ENCODE data around the gene PCDHA3. TPM values are rescaled to one million over a fixed set of nuclear protein-coding genes. Genes with fewer than 3 reads are reported as not detected.

Gene PCDHA3
- total RNA-seq: 0.32 and 0.37 TPM in 2 replicates
- long read RNA-seq: 0 reads

DNA sequence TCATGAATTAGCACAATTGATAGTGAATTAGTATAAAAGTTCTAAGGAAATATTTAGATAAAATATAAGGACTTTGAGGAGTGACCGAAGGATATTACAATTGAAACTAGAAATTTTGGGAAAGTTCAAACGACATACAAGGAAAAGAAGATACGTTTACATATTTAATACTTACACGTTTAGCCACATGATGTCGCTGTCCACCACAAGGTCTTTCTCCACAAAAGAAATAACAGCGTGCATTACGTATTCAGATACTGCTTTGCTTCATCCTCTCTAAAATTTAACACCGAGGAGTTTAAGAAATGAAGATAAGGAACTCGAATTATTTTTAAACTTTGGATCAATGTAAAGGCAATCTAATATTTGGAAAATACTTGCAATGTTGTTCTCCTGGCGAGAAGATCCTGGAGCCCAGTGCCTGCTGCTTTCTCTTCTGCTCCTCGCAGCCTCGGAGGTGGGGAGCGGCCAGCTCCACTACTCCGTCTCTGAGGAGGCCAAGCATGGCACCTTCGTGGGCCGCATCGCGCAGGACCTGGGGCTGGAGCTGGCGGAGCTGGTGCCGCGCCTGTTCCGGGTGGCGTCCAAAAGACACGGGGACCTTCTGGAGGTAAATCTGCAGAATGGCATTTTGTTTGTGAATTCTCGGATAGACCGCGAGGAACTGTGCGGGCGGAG lies at the start of gene PCDHA3:
TSS of gene PCDHA3 (plus strand) at position 242 of the 678 bp plus-strand sequence.
- Mint-ChIP-seq H3K4me1 (peaks cover 2% of the 10 kb centered on the region), H3K36me3 (ENCODE audit: low read depth) (peaks cover 39% of the 10 kb centered on the region), H3K9me3 (peaks cover 16% of the 10 kb centered on the region), H3K4me3 (no peak within 1 kb of the TSS), H3K27me3 (ENCODE audit: low read depth) (no peaks in the 10 kb centered on the region), H3K27ac (ENCODE audit: unreplicated experiment) (no peak within 1 kb of the TSS)
- no peak for DNase-seq (ENCODE audit: low read depth, low spot score)
- TF ChIP-seq, protein P1, sequence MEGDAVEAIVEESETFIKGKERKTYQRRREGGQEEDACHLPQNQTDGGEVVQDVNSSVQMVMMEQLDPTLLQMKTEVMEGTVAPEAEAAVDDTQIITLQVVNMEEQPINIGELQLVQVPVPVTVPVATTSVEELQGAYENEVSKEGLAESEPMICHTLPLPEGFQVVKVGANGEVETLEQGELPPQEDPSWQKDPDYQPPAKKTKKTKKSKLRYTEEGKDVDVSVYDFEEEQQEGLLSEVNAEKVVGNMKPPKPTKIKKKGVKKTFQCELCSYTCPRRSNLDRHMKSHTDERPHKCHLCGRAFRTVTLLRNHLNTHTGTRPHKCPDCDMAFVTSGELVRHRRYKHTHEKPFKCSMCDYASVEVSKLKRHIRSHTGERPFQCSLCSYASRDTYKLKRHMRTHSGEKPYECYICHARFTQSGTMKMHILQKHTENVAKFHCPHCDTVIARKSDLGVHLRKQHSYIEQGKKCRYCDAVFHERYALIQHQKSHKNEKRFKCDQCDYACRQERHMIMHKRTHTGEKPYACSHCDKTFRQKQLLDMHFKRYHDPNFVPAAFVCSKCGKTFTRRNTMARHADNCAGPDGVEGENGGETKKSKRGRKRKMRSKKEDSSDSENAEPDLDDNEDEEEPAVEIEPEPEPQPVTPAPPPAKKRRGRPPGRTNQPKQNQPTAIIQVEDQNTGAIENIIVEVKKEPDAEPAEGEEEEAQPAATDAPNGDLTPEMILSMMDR (conservative IDR thresholded peaks at IDR 0.05): no peak

DNA sequence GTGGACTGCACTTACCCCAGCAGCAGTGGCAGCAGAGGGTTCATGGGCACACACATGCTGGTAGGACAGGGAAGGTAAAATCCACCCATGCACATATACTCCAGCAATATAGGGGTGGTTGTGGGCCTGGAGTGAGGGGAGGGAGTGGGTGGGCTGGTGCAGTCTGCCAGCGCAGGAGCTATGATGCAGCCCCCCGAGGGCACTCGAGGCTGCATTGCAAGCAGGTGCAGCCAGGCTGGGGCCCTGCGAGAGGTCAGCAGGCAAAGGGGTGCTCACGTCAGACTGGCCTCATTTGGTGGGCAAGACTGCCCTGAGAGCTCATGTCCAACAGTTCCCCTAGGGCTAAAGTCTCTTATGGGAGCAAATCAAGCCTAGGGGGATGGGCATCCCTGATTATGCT lies 47.3 kb upstream of the PCDHA3 start:
- TF ChIP-seq, protein P1 (conservative IDR thresholded peaks at IDR 0.05): no peak

DNA sequence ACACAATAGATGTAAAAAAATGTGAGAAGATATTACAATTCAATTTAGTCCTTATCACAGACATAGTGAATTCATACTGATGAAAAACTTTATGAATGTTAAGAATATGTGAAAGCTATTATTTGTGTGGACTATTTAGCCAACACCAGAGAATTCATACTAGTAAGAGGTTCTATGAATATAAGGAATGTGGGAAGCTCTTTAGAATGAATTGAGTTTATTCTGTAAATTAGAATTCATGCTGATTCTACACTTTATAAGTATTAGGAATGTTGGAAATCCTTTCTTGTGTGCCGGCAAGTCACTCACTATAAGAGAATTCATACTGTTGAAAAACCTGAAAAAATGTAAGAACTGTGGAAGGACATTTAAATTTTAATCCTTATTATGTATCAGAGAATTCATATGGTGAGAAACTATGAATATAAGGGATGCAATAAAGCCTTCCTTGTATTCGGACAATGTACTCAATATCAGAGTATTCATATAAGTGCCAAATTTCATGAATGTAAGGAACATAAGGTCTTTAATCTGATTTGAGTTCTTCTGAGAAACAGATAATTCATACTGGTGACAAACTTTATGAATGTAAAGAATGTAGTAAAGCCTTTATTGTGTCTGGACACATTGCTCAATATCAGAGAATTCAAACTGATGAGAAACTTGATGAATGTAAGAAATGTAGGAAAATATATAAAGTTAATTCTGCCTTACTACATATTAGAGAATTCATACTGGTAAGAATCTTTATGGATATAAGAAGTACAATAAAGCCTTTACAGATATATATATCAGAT lies 36.5 kb upstream of the PCDHA3 start:
- TF ChIP-seq, protein P1 (conservative IDR thresholded peaks at IDR 0.05): no peak
- DNase-seq (ENCODE audit: low read depth, low spot score): no peak
- no peak overlapping the region for H3K27ac Mint-ChIP-seq (ENCODE audit: unreplicated experiment)
- H3K36me3 Mint-ChIP-seq (ENCODE audit: low read depth): peaks cover 32% of the 10 kb centered on the region
- H3K4me3 Mint-ChIP-seq: no peak overlapping the region
- H3K4me1 Mint-ChIP-seq: no peaks in the 10 kb centered on the region
- H3K9me3 Mint-ChIP-seq: peaks cover 36% of the 10 kb centered on the region
- H3K27me3 Mint-ChIP-seq (ENCODE audit: low read depth): no peaks in the 10 kb centered on the region

More for the DNA sequence above, 47.3 kb upstream of the PCDHA3 start:
- no peak overlapping the region for H3K4me3 Mint-ChIP-seq
- no peaks in the 10 kb centered on the region for H3K4me1 Mint-ChIP-seq
- peaks cover 37% of the 10 kb centered on the region for H3K9me3 Mint-ChIP-seq
- peaks cover 12% of the 10 kb centered on the region for H3K36me3 Mint-ChIP-seq (ENCODE audit: low read depth)
- no peak overlapping the region for H3K27ac Mint-ChIP-seq (ENCODE audit: unreplicated experiment)
- peaks cover 17% of the 10 kb centered on the region for H3K27me3 Mint-ChIP-seq (ENCODE audit: low read depth)
- DNase-seq (ENCODE audit: low read depth, low spot score): no peak

DNA sequence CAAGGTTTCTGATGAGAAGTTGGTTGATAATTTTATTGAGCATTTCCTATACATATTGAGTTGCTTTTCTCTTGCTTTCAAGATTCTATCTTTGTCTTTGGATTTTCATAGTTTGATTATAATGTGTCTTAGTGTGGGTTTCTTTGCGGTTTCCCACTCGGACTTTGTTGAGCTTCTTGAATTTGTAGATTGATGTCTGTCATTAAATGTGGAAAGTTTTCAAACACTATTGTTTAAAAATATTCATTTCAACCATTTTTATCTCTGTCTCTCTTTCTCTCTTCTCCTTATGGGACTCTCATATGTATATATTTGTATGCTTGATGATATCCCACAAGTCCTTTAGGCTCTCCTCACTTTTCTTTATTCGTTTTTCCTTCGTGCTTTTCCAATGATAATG lies 33.4 kb upstream of the PCDHA3 start:
- DNase-seq (ENCODE audit: low read depth, low spot score): no peak
- Mint-ChIP-seq H3K27me3 (ENCODE audit: low read depth) (no peaks in the 10 kb centered on the region), H3K4me3 (no peak overlapping the region), H3K4me1 (no peaks in the 10 kb centered on the region), H3K36me3 (ENCODE audit: low read depth) (peaks cover 30% of the 10 kb centered on the region), H3K9me3 (peaks cover 34% of the 10 kb centered on the region), H3K27ac (ENCODE audit: unreplicated experiment) (no peak overlapping the region)
- TF ChIP-seq, protein P1 (conservative IDR thresholded peaks at IDR 0.05): no peak

DNA sequence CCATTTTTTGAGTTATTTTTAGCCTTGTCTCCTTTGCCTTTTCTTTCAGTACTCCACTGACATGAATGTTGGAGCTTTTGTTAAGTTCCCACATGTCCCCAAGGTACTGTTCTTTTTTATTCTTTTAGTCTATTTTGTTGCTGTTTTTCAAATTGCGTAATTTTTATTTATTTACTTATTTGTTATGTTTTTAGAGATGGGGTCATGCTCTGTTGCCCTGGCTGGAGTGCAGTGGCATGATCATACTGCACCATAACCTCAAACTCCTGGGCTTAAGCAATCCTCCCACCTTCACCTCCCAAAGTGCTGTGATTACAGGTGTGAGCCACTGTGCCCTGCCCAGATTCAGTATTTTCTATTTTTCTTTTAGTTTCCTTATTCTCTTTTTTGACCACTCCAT lies 20.3 kb upstream of the PCDHA3 start:
- TF ChIP-seq, protein P1 (conservative IDR thresholded peaks at IDR 0.05): no peak
- Mint-ChIP-seq H3K4me3 (no peak overlapping the region), H3K4me1 (no peaks in the 10 kb centered on the region), H3K27me3 (ENCODE audit: low read depth) (no peaks in the 10 kb centered on the region), H3K9me3 (peaks cover 19% of the 10 kb centered on the region), H3K27ac (ENCODE audit: unreplicated experiment) (no peak overlapping the region), H3K36me3 (ENCODE audit: low read depth) (peaks cover 11% of the 10 kb centered on the region)
- DNase-seq (ENCODE audit: low read depth, low spot score): no peak

All from neural crest cell (in vitro differentiated cells).